NCI-H2227 (cell line): ENCODE data around the gene ARHGEF7.
A peak's percentile ranks its signal among the peaks of the same experiment; 100 is the strongest.

Source experiments
- DNase-seq: peaks from one replicate; lab custom pipeline; 2025; ENCODE audit not compliant: unreplicated experiment; lab: John Stamatoyannopoulos, UW

ARHGEF7 gene

GRCh38 chr13:111111376-111111937 is 3.7 kb upstream of the ARHGEF7 start:
- no peak for DNase-seq

- no peak for DNase-seq
Observed at GRCh38 chr13:111112196-111112595, 2.9 kb upstream of the ARHGEF7 start.

- peak; percentile 36 for DNase-seq
Observed at GRCh38 chr13:111114362-111115060, 599 bp upstream of the ARHGEF7 start.

GRCh38 chr13:111115965-111116521 is 933 bp downstream of the ARHGEF7 start:
- peak; percentile 31 for DNase-seq

GRCh38 chr13:111116856-111117255 is 1.7 kb downstream of the ARHGEF7 start:
- DNase-seq = no peak

- no peak for DNase-seq
Observed at GRCh38 chr13:111117289-111117688, 2.2 kb downstream of the ARHGEF7 start.

- no peak for DNase-seq
Observed at GRCh38 chr13:111117961-111118360, 2.9 kb downstream of the ARHGEF7 start.

- DNase-seq = no peak
Observed at GRCh38 chr13:111118898-111119607, 3.9 kb downstream of the ARHGEF7 start.

GRCh38 chr13:111119966-111120365 is 4.9 kb downstream of the ARHGEF7 start:
- no peak for DNase-seq

- DNase-seq = no peak
Observed at GRCh38 chr13:111120422-111120821, 5.3 kb downstream of the ARHGEF7 start.

GRCh38 chr13:111120913-111121312 is 5.8 kb downstream of the ARHGEF7 start:
- DNase-seq = no peak

GRCh38 chr13:111121506-111121905 is 6.4 kb downstream of the ARHGEF7 start:
- DNase-seq = no peak

- no peak for DNase-seq
Observed at GRCh38 chr13:111122056-111122455, 6.9 kb downstream of the ARHGEF7 start.

- no peak for DNase-seq
Observed at GRCh38 chr13:111122631-111123030, 7.5 kb downstream of the ARHGEF7 start.

GRCh38 chr13:111123221-111123620 is 8.1 kb downstream of the ARHGEF7 start:
- DNase-seq = no peak

GRCh38 chr13:111123649-111124048 is 8.5 kb downstream of the ARHGEF7 start:
- no peak for DNase-seq

- DNase-seq = no peak
Observed at GRCh38 chr13:111126509-111126908, 11.4 kb downstream of the ARHGEF7 start.

- DNase-seq = no peak
Observed at GRCh38 chr13:111129465-111130115, 14.5 kb downstream of the ARHGEF7 start.

GRCh38 chr13:111130116-111130508 is 15.0 kb downstream of the ARHGEF7 start:
- DNase-seq = no peak

- DNase-seq = no peak
Observed at GRCh38 chr13:111131048-111131447, 15.9 kb downstream of the ARHGEF7 start.

GRCh38 chr13:111131611-111132010 is 16.5 kb downstream of the ARHGEF7 start:
- no peak for DNase-seq
